HepG2 (cell line): ENCODE data around the gene POLE. TPM values are rescaled to one million over a fixed set of nuclear protein-coding genes. Genes with fewer than 3 reads are reported as not detected.
A peak's percentile ranks its signal among the peaks of the same experiment; 100 is the strongest.

Source experiments
- ARNTL ChIP-seq: sonication (generic); formaldehyde crosslinking; IDR thresholded peaks from 2 replicates; pipeline ENCODE4 v1.4.0; 2020; ENCODE audit warnings: mild to moderate bottlenecking, missing genetic modification reagents
- REL ChIP-seq: sonication (generic); formaldehyde crosslinking; conservative IDR thresholded peaks from 2 replicates; pipeline ENCODE4 v1.8.0; 2022; ENCODE audit warnings: mild to moderate bottlenecking, missing genetic modification reagents, moderate library complexity
- SNAPC2 ChIP-seq: sonication (generic); formaldehyde crosslinking; IDR thresholded peaks from 2 replicates; pipeline ENCODE4 v1.8.1; 2022; ENCODE audit warnings: mild to moderate bottlenecking, missing genetic modification reagents
- YEATS4 ChIP-seq: sonication (generic); formaldehyde crosslinking; IDR thresholded peaks from 2 replicates; pipeline ENCODE4 v1.4.0; 2020; ENCODE audit warnings: missing genetic modification reagents, borderline replicate concordance
- ZBTB20 ChIP-seq: sonication (generic); formaldehyde crosslinking; IDR thresholded peaks from 2 replicates; pipeline ENCODE4 v1.8.1; 2023; ENCODE audit warnings: missing genetic modification reagents, low read depth, mild to moderate bottlenecking, borderline replicate concordance
- ZFP82 ChIP-seq: sonication (generic); formaldehyde crosslinking; IDR thresholded peaks from 2 replicates; pipeline ENCODE4 v1.5.1; 2020; ENCODE audit warnings: mild to moderate bottlenecking, missing genetic modification reagents, borderline replicate concordance
- ZFX ChIP-seq: sonication (generic); formaldehyde crosslinking; IDR thresholded peaks from 2 replicates; pipeline ENCODE4 v1.4.0; 2020; ENCODE audit warnings: mild to moderate bottlenecking, low read depth, missing genetic modification reagents, moderate library complexity
- ZNF225 ChIP-seq: sonication (generic); formaldehyde crosslinking; IDR thresholded peaks from 2 replicates; pipeline ENCODE4 v1.4.0; 2020; ENCODE audit warnings: mild to moderate bottlenecking, missing genetic modification reagents
- ZNF317 ChIP-seq: sonication (generic); formaldehyde crosslinking; IDR thresholded peaks from 2 replicates; pipeline ENCODE4 v1.5.0; 2020; ENCODE audit warnings: mild to moderate bottlenecking, missing genetic modification reagents
- ZNF839 ChIP-seq: sonication (generic); formaldehyde crosslinking; IDR thresholded peaks from 2 replicates; pipeline ENCODE4 v1.4.0; 2020; ENCODE audit warnings: missing genetic modification reagents, mild to moderate bottlenecking, borderline replicate concordance
- ZSCAN25 ChIP-seq: sonication (generic); formaldehyde crosslinking; IDR thresholded peaks from 2 replicates; pipeline ENCODE4 v1.8.0; 2022; ENCODE audit warnings: mild to moderate bottlenecking, missing genetic modification reagents
- polyA plus RNA-seq, 8 experiments: library from polyadenylated mRNA; depleted of rRNA in 3 of 8; stranded (reverse) in 7 of 8; unstranded in 1 of 8; fragments of >200 nt; fragmentation: Illumina TruSeq in 4 of 8; extraction: Trizol in 4 of 8; gene quantifications; 2 replicates each; pipeline versions ENCODE4 v1.2.1 to v1.2.3, GENCODE V29; 2011 to 2016; ENCODE audit warnings: low read depth in 4 of 8, missing spikeins in 1 of 8, mixed read lengths in 1 of 8; ENCODE audit not compliant: insufficient read depth in 1 of 8
- total RNA-seq, 5 experiments: library from RNA; depleted of rRNA; stranded (reverse); fragments of >200 nt; fragmentation: Illumina TruSeq; extraction: Trizol; gene quantifications; 2 replicates each; pipeline ENCODE4 v1.2.3, GENCODE V29; 2016; ENCODE audit warnings: low read depth in 1 of 5
- TF ChIP-seq, protein P1 (sequence below): IDR thresholded peaks from 2 replicates; pipeline ENCODE4 v1.6.1; 2016; ENCODE audit warnings: low read depth, control low read depth
- TF ChIP-seq, protein P2 (sequence below): sonication (generic); formaldehyde crosslinking; IDR thresholded peaks from 2 replicates; pipeline ENCODE4 v1.5.0; 2020; ENCODE audit warnings: mild to moderate bottlenecking, missing genetic modification reagents, borderline replicate concordance
- TF ChIP-seq, protein P3 (sequence below): sonication (generic); formaldehyde crosslinking; IDR thresholded peaks from 2 replicates; pipeline ENCODE4 v1.8.0; 2022; ENCODE audit warnings: mild to moderate bottlenecking, missing genetic modification reagents, moderate library complexity
- TF ChIP-seq, protein P4 (sequence below): IDR thresholded peaks from 2 replicates; pipeline ENCODE4 v1.6.1; 2012; ENCODE audit warnings: inconsistent platforms
- TF ChIP-seq, protein P5 (sequence below): sonication (generic); formaldehyde crosslinking; conservative IDR thresholded peaks from 2 replicates; pipeline ENCODE4 v1.4.0; 2020; ENCODE audit warnings: missing genetic modification reagents
- TF ChIP-seq, protein P6 (sequence below): sonication (generic); formaldehyde crosslinking; IDR thresholded peaks from 2 replicates; pipeline ENCODE4 v1.4.0; 2020; ENCODE audit warnings: missing genetic modification reagents, borderline replicate concordance

The POLE gene
- total and polyA plus RNA-seq, 2 of the 13 experiments (the other 11 are each of a cell fraction or from before 2014, with no cell fraction given), result 25.3 to 52.2 TPM

DNA sequence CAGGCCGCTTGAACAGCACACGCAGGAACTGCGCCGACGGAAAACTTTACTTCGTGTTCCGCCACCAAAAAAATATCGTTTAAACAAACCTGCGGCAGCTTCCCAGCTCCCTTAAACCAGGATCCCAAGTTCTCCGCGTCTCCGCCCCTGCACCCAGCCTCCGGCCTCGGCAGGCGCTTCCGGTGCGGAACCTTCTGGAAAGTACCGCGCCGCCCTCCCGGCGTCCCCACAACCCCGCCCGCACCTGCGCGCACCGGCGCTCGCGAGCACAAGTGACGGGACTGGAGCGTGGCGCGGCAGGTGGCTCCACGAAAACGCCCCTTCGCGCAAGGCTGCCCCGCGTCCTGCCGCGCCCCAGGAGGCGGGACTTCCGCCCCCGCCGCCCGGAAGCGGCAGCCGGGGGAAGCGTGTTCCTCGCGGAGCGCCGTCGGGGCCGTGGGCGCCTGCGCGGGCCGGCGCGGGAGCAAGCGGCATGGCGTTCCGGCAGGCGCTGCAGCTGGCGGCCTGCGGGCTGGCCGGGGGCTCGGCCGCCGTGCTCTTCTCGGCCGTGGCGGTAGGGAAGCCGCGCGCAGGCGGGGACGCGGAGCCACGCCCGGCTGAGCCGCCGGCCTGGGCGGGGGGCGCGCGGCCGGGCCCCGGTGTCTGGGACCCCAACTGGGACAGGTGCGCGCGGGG is 23.4 kb upstream of the POLE start, which contains the start of gene PGAM5 (continued):
- TF ChIP-seq, protein P1, sequence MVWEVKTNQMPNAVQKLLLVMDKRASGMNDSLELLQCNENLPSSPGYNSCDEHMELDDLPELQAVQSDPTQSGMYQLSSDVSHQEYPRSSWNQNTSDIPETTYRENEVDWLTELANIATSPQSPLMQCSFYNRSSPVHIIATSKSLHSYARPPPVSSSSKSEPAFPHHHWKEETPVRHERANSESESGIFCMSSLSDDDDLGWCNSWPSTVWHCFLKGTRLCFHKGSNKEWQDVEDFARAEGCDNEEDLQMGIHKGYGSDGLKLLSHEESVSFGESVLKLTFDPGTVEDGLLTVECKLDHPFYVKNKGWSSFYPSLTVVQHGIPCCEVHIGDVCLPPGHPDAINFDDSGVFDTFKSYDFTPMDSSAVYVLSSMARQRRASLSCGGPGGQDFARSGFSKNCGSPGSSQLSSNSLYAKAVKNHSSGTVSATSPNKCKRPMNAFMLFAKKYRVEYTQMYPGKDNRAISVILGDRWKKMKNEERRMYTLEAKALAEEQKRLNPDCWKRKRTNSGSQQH (CRISPR knock-in tag), result peak; percentile 26; the same call in 1 of the 2 replicates
- TF ChIP-seq ZSCAN25 (CRISPR knock-in tag) (peak; percentile 71), ARNTL (CRISPR knock-in tag) (no peak), ZNF839 (CRISPR knock-in tag) (no peak), YEATS4 (CRISPR knock-in tag) (peak; percentile 90), ZBTB20 (CRISPR knock-in tag) (peak; percentile 59; the same call in 1 of the 2 replicates), REL (CRISPR knock-in tag) (peak; percentile 69; the same call in 1 of the 2 replicates), SNAPC2 (CRISPR knock-in tag) (peak; percentile 63; the same call in 1 of the 2 replicates), ZNF225 (0 out of 2 replicates have a peak, but pooled peaks have one; percentile 54), ZFX (CRISPR knock-in tag) (peak; percentile 48), ZNF317 (no peak), ZFP82 (peak; percentile 93; the same call in 1 of the 2 replicates)
- TF ChIP-seq, protein P2, sequence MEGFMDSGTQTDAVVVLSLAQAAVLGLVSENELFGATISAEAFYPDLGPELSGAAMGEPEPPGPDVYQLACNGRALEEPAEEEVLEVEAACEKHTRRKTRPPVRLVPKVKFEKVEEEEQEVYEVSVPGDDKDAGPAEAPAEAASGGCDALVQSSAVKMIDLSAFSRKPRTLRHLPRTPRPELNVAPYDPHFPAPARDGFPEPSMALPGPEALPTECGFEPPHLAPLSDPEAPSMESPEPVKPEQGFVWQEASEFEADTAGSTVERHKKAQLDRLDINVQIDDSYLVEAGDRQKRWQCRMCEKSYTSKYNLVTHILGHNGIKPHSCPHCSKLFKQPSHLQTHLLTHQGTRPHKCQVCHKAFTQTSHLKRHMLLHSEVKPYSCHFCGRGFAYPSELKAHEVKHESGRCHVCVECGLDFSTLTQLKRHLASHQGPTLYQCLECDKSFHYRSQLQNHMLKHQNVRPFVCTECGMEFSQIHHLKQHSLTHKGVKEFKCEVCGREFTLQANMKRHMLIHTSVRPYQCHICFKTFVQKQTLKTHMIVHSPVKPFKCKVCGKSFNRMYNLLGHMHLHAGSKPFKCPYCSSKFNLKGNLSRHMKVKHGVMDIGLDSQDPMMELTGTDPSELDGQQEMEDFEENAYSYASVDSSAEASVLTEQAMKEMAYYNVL (CRISPR knock-in tag), result peak; percentile 48; the same call in 1 of the 2 replicates
- TF ChIP-seq, protein P3, sequence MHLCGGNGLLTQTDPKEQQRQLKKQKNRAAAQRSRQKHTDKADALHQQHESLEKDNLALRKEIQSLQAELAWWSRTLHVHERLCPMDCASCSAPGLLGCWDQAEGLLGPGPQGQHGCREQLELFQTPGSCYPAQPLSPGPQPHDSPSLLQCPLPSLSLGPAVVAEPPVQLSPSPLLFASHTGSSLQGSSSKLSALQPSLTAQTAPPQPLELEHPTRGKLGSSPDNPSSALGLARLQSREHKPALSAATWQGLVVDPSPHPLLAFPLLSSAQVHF (CRISPR knock-in tag), result peak; percentile 65; the same call in 1 of the 2 replicates
- TF ChIP-seq, protein P4, sequence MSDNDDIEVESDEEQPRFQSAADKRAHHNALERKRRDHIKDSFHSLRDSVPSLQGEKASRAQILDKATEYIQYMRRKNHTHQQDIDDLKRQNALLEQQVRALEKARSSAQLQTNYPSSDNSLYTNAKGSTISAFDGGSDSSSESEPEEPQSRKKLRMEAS, result peak; percentile 94
- TF ChIP-seq, protein P5, sequence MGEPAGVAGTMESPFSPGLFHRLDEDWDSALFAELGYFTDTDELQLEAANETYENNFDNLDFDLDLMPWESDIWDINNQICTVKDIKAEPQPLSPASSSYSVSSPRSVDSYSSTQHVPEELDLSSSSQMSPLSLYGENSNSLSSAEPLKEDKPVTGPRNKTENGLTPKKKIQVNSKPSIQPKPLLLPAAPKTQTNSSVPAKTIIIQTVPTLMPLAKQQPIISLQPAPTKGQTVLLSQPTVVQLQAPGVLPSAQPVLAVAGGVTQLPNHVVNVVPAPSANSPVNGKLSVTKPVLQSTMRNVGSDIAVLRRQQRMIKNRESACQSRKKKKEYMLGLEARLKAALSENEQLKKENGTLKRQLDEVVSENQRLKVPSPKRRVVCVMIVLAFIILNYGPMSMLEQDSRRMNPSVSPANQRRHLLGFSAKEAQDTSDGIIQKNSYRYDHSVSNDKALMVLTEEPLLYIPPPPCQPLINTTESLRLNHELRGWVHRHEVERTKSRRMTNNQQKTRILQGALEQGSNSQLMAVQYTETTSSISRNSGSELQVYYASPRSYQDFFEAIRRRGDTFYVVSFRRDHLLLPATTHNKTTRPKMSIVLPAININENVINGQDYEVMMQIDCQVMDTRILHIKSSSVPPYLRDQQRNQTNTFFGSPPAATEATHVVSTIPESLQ (CRISPR knock-in tag), result no peak
- TF ChIP-seq, protein P6, sequence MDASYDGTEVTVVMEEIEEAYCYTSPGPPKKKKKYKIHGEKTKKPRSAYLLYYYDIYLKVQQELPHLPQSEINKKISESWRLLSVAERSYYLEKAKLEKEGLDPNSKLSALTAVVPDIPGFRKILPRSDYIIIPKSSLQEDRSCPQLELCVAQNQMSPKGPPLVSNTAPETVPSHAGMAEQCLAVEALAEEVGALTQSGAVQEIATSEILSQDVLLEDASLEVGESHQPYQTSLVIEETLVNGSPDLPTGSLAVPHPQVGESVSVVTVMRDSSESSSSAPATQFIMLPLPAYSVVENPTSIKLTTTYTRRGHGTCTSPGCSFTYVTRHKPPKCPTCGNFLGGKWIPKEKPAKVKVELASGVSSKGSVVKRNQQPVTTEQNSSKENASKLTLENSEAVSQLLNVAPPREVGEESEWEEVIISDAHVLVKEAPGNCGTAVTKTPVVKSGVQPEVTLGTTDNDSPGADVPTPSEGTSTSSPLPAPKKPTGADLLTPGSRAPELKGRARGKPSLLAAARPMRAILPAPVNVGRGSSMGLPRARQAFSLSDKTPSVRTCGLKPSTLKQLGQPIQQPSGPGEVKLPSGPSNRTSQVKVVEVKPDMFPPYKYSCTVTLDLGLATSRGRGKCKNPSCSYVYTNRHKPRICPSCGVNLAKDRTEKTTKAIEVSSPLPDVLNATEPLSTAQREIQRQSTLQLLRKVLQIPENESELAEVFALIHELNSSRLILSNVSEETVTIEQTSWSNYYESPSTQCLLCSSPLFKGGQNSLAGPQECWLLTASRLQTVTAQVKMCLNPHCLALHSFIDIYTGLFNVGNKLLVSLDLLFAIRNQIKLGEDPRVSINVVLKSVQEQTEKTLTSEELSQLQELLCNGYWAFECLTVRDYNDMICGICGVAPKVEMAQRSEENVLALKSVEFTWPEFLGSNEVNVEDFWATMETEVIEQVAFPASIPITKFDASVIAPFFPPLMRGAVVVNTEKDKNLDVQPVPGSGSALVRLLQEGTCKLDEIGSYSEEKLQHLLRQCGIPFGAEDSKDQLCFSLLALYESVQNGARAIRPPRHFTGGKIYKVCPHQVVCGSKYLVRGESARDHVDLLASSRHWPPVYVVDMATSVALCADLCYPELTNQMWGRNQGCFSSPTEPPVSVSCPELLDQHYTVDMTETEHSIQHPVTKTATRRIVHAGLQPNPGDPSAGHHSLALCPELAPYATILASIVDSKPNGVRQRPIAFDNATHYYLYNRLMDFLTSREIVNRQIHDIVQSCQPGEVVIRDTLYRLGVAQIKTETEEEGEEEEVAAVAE, result 0 out of 2 replicates have a peak, but pooled peaks have one; percentile 65
